ENCODE data around the gene HEATR3.

Gene HEATR3

GRCh38 chr16:50045412-50045811, 20.4 kb upstream of the HEATR3 start:
- Histone ChIP-seq H3K27me3 (ENCODE audit: insufficient read depth, low read length) (no peaks in the 10 kb centered on the region), H3K36me3 (ENCODE audit: control insufficient read depth in 1 of 2, insufficient read depth in 2 of 2, low read length in 2 of 2) (no peaks in the 10 kb centered on the region), H2AFZ (ENCODE audit: insufficient read depth, low read length, poor library complexity) (no peak overlapping the region), H4K12ac (ENCODE audit: low read depth, low read length) (no peak overlapping the region), H3K14ac (ENCODE audit: low read length) (no peak overlapping the region), H2BK120ac (ENCODE audit: insufficient read depth, low read length, poor library complexity) (no peak overlapping the region), H3K4ac (ENCODE audit: low read depth, low read length) (no peak overlapping the region), H2BK5ac (ENCODE audit: low read depth, low read length, poor library complexity) (no peak overlapping the region), H4K91ac (ENCODE audit: low read depth, low read length) (no peak overlapping the region), H3K9ac (ENCODE audit: low read length) (no peak overlapping the region), H2BK12ac (ENCODE audit: low read length) (no peak overlapping the region), H3K79me1 (ENCODE audit: low read length) (no peaks in the 10 kb centered on the region), H3K23ac (ENCODE audit: low read length) (no peak overlapping the region), H3K18ac (ENCODE audit: low read length) (no peak overlapping the region), H3K9me3 (ENCODE audit: insufficient read depth, low read depth, low read length) (no peaks in the 10 kb centered on the region), H3K79me2 (ENCODE audit: control insufficient read depth, insufficient read depth, low read length, poor library complexity) (no peaks in the 10 kb centered on the region), H3K4me3 (ENCODE audit: low read depth, low read length) (no peak overlapping the region), H3K4me2 (ENCODE audit: low read length) (no peak overlapping the region), H3K4me1 (ENCODE audit: control insufficient read depth in 1 of 2, insufficient read depth in 2 of 2, low read length in 2 of 2) (no peaks in the 10 kb centered on the region), H4K8ac (ENCODE audit: low read depth, low read length) (no peak overlapping the region), H3K27ac (ENCODE audit: low read depth, low read length) (no peak overlapping the region), H2AK5ac (ENCODE audit: low read length) (no peak overlapping the region)
- no peak for DNase-seq
- WGBS (ENCODE audit: extremely low coverage, insufficient coverage, insufficient read length), result no CpG with 5 or more reads among the region's 4 CpGs

GRCh38 chr16:50046853-50047252, 18.9 kb upstream of the HEATR3 start:
- no peak overlapping the region for H3K4me3 ChIP-seq (ENCODE audit: low read depth, low read length)
- H2BK5ac ChIP-seq (ENCODE audit: low read depth, low read length, poor library complexity), result no peak overlapping the region
- H4K8ac ChIP-seq (ENCODE audit: low read depth, low read length), result no peak overlapping the region
- no peaks in the 10 kb centered on the region for H3K27me3 ChIP-seq (ENCODE audit: insufficient read depth, low read length)
- H3K27ac ChIP-seq (ENCODE audit: low read depth, low read length), result no peak overlapping the region
- no peak overlapping the region for H2BK12ac ChIP-seq (ENCODE audit: low read length)
- H3K4ac ChIP-seq (ENCODE audit: low read depth, low read length), result no peak overlapping the region
- H3K23ac ChIP-seq (ENCODE audit: low read length), result no peak overlapping the region
- no CpG with 5 or more reads among the region's 6 CpGs for WGBS (ENCODE audit: extremely low coverage, insufficient coverage, insufficient read length)
- H2AK5ac ChIP-seq (ENCODE audit: low read length), result no peak overlapping the region
- no peak overlapping the region for H3K4me2 ChIP-seq (ENCODE audit: low read length)
- H3K79me1 ChIP-seq (ENCODE audit: low read length), result no peaks in the 10 kb centered on the region
- no peak overlapping the region for H4K91ac ChIP-seq (ENCODE audit: low read depth, low read length)
- no peaks in the 10 kb centered on the region for H3K4me1 ChIP-seq (ENCODE audit: control insufficient read depth in 1 of 2, insufficient read depth in 2 of 2, low read length in 2 of 2)
- H3K9ac ChIP-seq (ENCODE audit: low read length), result no peak overlapping the region
- H3K9me3 ChIP-seq (ENCODE audit: insufficient read depth, low read depth, low read length), result no peaks in the 10 kb centered on the region
- no peak for DNase-seq
- no peak overlapping the region for H4K12ac ChIP-seq (ENCODE audit: low read depth, low read length)
- H3K79me2 ChIP-seq (ENCODE audit: control insufficient read depth, insufficient read depth, low read length, poor library complexity), result no peaks in the 10 kb centered on the region
- H3K18ac ChIP-seq (ENCODE audit: low read length), result no peak overlapping the region
- H2BK120ac ChIP-seq (ENCODE audit: insufficient read depth, low read length, poor library complexity), result no peak overlapping the region
- H3K36me3 ChIP-seq (ENCODE audit: control insufficient read depth in 1 of 2, insufficient read depth in 2 of 2, low read length in 2 of 2), result no peaks in the 10 kb centered on the region
- H3K14ac ChIP-seq (ENCODE audit: low read length), result no peak overlapping the region
- no peak overlapping the region for H2AFZ ChIP-seq (ENCODE audit: insufficient read depth, low read length, poor library complexity)

GRCh38 chr16:50047864-50048263, 17.9 kb upstream of the HEATR3 start:
- Histone ChIP-seq H3K4ac (ENCODE audit: low read depth, low read length) (no peak overlapping the region), H3K27me3 (ENCODE audit: insufficient read depth, low read length) (no peaks in the 10 kb centered on the region), H3K4me3 (ENCODE audit: low read depth, low read length) (no peak overlapping the region), H3K14ac (ENCODE audit: low read length) (no peak overlapping the region), H2BK120ac (ENCODE audit: insufficient read depth, low read length, poor library complexity) (no peak overlapping the region), H3K9me3 (ENCODE audit: insufficient read depth, low read depth, low read length) (no peaks in the 10 kb centered on the region), H2BK5ac (ENCODE audit: low read depth, low read length, poor library complexity) (no peak overlapping the region), H3K4me2 (ENCODE audit: low read length) (no peak overlapping the region), H3K23ac (ENCODE audit: low read length) (no peak overlapping the region), H3K79me2 (ENCODE audit: control insufficient read depth, insufficient read depth, low read length, poor library complexity) (no peaks in the 10 kb centered on the region), H2AFZ (ENCODE audit: insufficient read depth, low read length, poor library complexity) (no peak overlapping the region), H3K27ac (ENCODE audit: low read depth, low read length) (no peak overlapping the region), H2AK5ac (ENCODE audit: low read length) (no peak overlapping the region), H3K4me1 (ENCODE audit: control insufficient read depth in 1 of 2, insufficient read depth in 2 of 2, low read length in 2 of 2) (no peaks in the 10 kb centered on the region), H3K9ac (ENCODE audit: low read length) (no peak overlapping the region), H3K18ac (ENCODE audit: low read length) (no peak overlapping the region), H4K91ac (ENCODE audit: low read depth, low read length) (no peak overlapping the region), H2BK12ac (ENCODE audit: low read length) (no peak overlapping the region), H3K36me3 (ENCODE audit: control insufficient read depth in 1 of 2, insufficient read depth in 2 of 2, low read length in 2 of 2) (no peaks in the 10 kb centered on the region), H3K79me1 (ENCODE audit: low read length) (no peaks in the 10 kb centered on the region), H4K12ac (ENCODE audit: low read depth, low read length) (no peak overlapping the region), H4K8ac (ENCODE audit: low read depth, low read length) (no peak overlapping the region)
- WGBS (ENCODE audit: extremely low coverage, insufficient coverage, insufficient read length), result no CpG with 5 or more reads among the region's 2 CpGs
- no peak for DNase-seq

GRCh38 chr16:50050802-50051201, 15.0 kb upstream of the HEATR3 start:
- Histone ChIP-seq H3K79me1 (ENCODE audit: low read length) (no peaks in the 10 kb centered on the region), H4K12ac (ENCODE audit: low read depth, low read length) (no peak overlapping the region), H3K14ac (ENCODE audit: low read length) (no peak overlapping the region), H3K4me3 (ENCODE audit: low read depth, low read length) (no peak overlapping the region), H2BK5ac (ENCODE audit: low read depth, low read length, poor library complexity) (no peak overlapping the region), H3K18ac (ENCODE audit: low read length) (no peak overlapping the region), H3K9ac (ENCODE audit: low read length) (no peak overlapping the region), H3K23ac (ENCODE audit: low read length) (no peak overlapping the region), H2BK120ac (ENCODE audit: insufficient read depth, low read length, poor library complexity) (no peak overlapping the region), H2AK5ac (ENCODE audit: low read length) (no peak overlapping the region), H3K27me3 (ENCODE audit: insufficient read depth, low read length) (no peaks in the 10 kb centered on the region), H2BK12ac (ENCODE audit: low read length) (no peak overlapping the region), H4K91ac (ENCODE audit: low read depth, low read length) (no peak overlapping the region), H3K4me1 (ENCODE audit: control insufficient read depth in 1 of 2, insufficient read depth in 2 of 2, low read length in 2 of 2) (no peaks in the 10 kb centered on the region), H4K8ac (ENCODE audit: low read depth, low read length) (no peak overlapping the region), H3K4me2 (ENCODE audit: low read length) (no peak overlapping the region), H3K9me3 (ENCODE audit: insufficient read depth, low read depth, low read length) (peaks cover 1% of the 10 kb centered on the region), H3K79me2 (ENCODE audit: control insufficient read depth, insufficient read depth, low read length, poor library complexity) (no peaks in the 10 kb centered on the region), H2AFZ (ENCODE audit: insufficient read depth, low read length, poor library complexity) (no peak overlapping the region), H3K36me3 (ENCODE audit: control insufficient read depth in 1 of 2, insufficient read depth in 2 of 2, low read length in 2 of 2) (no peaks in the 10 kb centered on the region), H3K4ac (ENCODE audit: low read depth, low read length) (no peak overlapping the region), H3K27ac (ENCODE audit: low read depth, low read length) (no peak overlapping the region)
- DNase-seq, result no peak
- no CpG with 5 or more reads among the region's 2 CpGs for WGBS (ENCODE audit: extremely low coverage, insufficient coverage, insufficient read length)
